NCI-H82 treated with DMSO at 0.1 percent for 48 hours (cell line): ENCODE results near the gene RHOF.
"Not testable (repeated sequence)": the region's sequence is repeated elsewhere in the genome, so short reads cannot be mapped to it uniquely, and the experiment has no call there.

Source experiments
- DNase-seq: peaks from one replicate; lab custom pipeline; 2025; ENCODE audit not compliant: unreplicated experiment; lab: John Stamatoyannopoulos, UW

The RHOF gene

DNA sequence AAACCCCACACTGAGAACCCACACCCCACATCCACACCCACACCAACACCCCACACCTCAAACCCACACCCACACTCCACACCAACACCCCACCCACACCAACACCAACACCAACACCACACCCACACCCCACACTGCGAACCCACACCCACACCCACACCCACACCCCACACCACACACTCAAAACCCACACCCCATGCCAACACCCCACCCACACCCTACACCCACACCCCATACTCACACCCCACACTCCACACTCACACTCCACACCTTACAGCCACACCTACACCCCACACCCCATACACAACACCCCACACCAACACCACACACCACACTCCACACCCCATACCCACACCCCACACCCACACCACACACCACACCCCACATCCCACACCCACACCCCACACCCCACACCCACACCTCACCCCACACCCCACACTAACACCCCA, 43.0 kb downstream of the RHOF start:
- no peak for DNase-seq

DNA sequence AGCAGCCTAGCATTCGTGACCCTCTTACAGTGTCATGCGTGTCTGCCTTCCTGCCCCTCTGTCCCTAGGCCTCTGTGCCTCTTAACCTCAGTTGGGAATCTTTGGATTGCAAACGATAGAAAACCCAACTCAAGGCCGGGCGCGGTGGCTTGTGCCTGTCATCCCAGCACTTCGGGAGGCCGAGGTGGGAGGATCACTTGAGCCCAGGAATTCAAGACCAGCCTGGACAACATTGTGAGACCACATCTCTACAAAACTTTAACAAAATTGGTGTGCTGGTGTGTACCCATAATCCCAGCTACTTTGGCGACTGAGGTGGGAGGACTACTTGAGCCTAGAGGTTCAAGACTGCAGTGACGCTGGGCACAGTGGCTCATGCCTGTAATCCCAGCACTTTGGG, 44.2 kb downstream of the RHOF start:
- no peak for DNase-seq

GRCh38 chr12:121748571-121749265, 44.8 kb downstream of the RHOF start:
- DNase-seq: no peak

GRCh38 chr12:121748218-121748570, 45.3 kb downstream of the RHOF start:
- DNase-seq: no peak

GRCh38 chr12:121745545-121745944, 47.9 kb downstream of the RHOF start:
- not testable (repeated sequence) for DNase-seq

DNA sequence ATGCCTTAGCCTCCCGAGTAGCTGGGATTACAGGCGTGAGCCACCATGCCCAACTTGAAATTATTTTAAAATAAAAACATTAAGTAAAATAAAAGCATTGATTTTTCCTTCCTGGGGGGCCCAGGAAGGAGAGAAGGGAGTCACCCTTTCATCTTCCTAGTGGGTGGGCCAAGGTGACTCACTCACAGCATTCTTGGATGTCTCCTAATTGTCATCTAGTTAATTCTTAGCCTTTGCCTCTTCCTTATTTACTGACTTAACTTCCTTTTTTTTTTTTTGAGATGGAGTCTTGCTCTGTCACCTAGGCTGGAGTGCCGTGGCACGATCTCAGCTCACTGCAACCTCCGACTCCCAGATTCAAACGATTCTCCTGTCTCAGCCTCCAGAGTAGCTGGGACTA, 51.7 kb downstream of the RHOF start:
- no peak for DNase-seq

- DNase-seq: no peak
Measured at GRCh38 chr12:121740847-121741246, 52.6 kb downstream of the RHOF start.

- DNase-seq: no peak
Measured at GRCh38 chr12:121738340-121738858, 55.1 kb downstream of the RHOF start.

- DNase-seq: no peak
Measured at GRCh38 chr12:121733849-121734248, 59.6 kb downstream of the RHOF start.

DNA sequence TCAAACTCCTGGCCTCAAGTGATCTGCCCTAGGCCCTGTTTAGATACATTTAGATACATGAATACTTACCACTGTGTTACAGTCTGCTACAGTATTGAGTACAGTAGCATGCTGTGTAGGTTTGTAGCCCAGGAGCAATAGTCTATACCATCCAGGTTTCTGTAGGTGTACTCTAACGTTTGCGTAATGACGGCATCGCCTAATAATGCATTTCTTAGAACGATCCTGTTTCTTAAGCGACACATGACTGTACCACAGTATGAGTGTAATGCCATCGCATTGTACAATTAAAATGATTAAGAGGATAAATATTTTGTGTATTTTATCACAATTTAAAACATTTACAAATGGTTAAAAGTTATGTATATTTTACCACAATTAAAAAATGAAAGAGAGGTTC, 62.0 kb downstream of the RHOF start:
- no peak for DNase-seq

GRCh38 chr12:121729021-121729420, 64.5 kb downstream of the RHOF start:
- no peak for DNase-seq
